ENCODE measurements around the gene NRTN. TPM values are rescaled to one million over a fixed set of nuclear protein-coding genes. Genes with fewer than 3 reads are reported as not detected.

NRTN gene
- total and polyA plus RNA-seq, 2 of the 13 experiments (the other 11 are each of a cell fraction or from before 2014, with no cell fraction given) = 4.1 to 5.3 TPM

GRCh38 chr19:5799247-5800241 is 5.3 kb upstream of the NRTN start (continued):
- TF ChIP-seq ZFP37 (CRISPR knock-in tag; IDR thresholded peaks at IDR 0.05; ENCODE audit: borderline replicate concordance) (0 out of 2 replicates have a peak, but pooled peaks have one; percentile 45), GATA4 (IDR thresholded peaks at IDR 0.05; ENCODE audit: borderline replicate concordance, low read depth) (no peak), MTERF4 (CRISPR knock-in tag; IDR thresholded peaks at IDR 0.05) (peak; percentile 53; the same call in 1 of the 2 replicates), HES4 (CRISPR knock-in tag; IDR thresholded peaks at IDR 0.05; ENCODE audit: borderline replicate concordance) (0 out of 2 replicates have a peak, but pooled peaks have one; percentile 39), ZSCAN25 (CRISPR knock-in tag; IDR thresholded peaks at IDR 0.05) (peak; percentile 48; the same call in 1 of the 2 replicates), NRL (CRISPR knock-in tag; IDR thresholded peaks at IDR 0.05; ENCODE audit: borderline replicate concordance) (peak; percentile 39; the same call in 1 of the 2 replicates), HDAC1 (CRISPR knock-in tag; IDR thresholded peaks at IDR 0.05) (0 out of 2 replicates have a peak, but pooled peaks have one; percentile 6), ZNF546 (CRISPR knock-in tag; conservative IDR thresholded peaks at IDR 0.05) (no peak), NR2C2 (CRISPR knock-in tag; IDR thresholded peaks at IDR 0.05; ENCODE audit: borderline replicate concordance) (peak; percentile 37), ZBTB26 (CRISPR knock-in tag; IDR thresholded peaks at IDR 0.05; ENCODE audit: borderline replicate concordance) (0 out of 2 replicates have a peak, but pooled peaks have one; percentile 37), NR2F6 (IDR thresholded peaks at IDR 0.05) (peak; percentile 36; the same call in 1 of the 2 replicates), NR2F6 (CRISPR knock-in tag; IDR thresholded peaks at IDR 0.05) (peak; percentile 51), ZNF251 (CRISPR knock-in tag; IDR thresholded peaks at IDR 0.05) (no peak), ZNF687 (CRISPR knock-in tag; IDR thresholded peaks at IDR 0.05) (peak; percentile 91), ISX (CRISPR knock-in tag; conservative IDR thresholded peaks at IDR 0.05) (no peak), HNRNPH1 (optimal IDR thresholded peaks at IDR 0.05; ENCODE audit: low read depth, low read length) (no peak)
